WERI-Rb-1 (cell line): ENCODE measurements around the gene LRRTM1.

Source experiments
- DNase-seq: peaks from one replicate; pipeline ENCODE4 v3.0.0-alpha.2; 2020
- H3K27ac ChIP-seq: fragments of 250-450 bp; sonication (Bioruptor Pico); 2 replicates; pipeline ENCODE4 v1.5.1; 2020; ENCODE audit warnings: mild to moderate bottlenecking, moderate library complexity
- H3K27me3 ChIP-seq: fragments of 250-450 bp; sonication (Bioruptor Pico); 2 replicates; pipeline ENCODE4 v1.5.1; 2021; ENCODE audit warnings: mild to moderate bottlenecking, low read depth, moderate library complexity; ENCODE audit not compliant: insufficient read depth, severe bottlenecking
- H3K36me3 ChIP-seq: fragments of 250-450 bp; sonication (Bioruptor Pico); 2 replicates; pipeline ENCODE4 v1.5.1; 2020; ENCODE audit warnings: mild to moderate bottlenecking, moderate library complexity
- H3K4me3 ChIP-seq: 2 replicates; pipeline ENCODE4 v1.5.1; 2011; ENCODE audit warnings: low read depth, mild to moderate bottlenecking, control low read depth, low read length
- H3K9me3 ChIP-seq: fragments of 250-450 bp; sonication (Bioruptor Pico); 2 replicates; pipeline ENCODE4 v1.5.1; 2021; ENCODE audit warnings: mild to moderate bottlenecking, moderate library complexity; ENCODE audit not compliant: severe bottlenecking
- TF ChIP-seq, protein P1 (sequence below): IDR thresholded peaks from 2 replicates; pipeline ENCODE4 v1.5.1; 2011; ENCODE audit warnings: low read depth, mild to moderate bottlenecking, control low read depth, inconsistent platforms, low read length

The LRRTM1 gene

GRCh38 chr2:80266231-80266630 lies 38.3 kb downstream of the LRRTM1 start:
- H3K4me3 ChIP-seq = no peak overlapping the region
- TF ChIP-seq, protein P1, sequence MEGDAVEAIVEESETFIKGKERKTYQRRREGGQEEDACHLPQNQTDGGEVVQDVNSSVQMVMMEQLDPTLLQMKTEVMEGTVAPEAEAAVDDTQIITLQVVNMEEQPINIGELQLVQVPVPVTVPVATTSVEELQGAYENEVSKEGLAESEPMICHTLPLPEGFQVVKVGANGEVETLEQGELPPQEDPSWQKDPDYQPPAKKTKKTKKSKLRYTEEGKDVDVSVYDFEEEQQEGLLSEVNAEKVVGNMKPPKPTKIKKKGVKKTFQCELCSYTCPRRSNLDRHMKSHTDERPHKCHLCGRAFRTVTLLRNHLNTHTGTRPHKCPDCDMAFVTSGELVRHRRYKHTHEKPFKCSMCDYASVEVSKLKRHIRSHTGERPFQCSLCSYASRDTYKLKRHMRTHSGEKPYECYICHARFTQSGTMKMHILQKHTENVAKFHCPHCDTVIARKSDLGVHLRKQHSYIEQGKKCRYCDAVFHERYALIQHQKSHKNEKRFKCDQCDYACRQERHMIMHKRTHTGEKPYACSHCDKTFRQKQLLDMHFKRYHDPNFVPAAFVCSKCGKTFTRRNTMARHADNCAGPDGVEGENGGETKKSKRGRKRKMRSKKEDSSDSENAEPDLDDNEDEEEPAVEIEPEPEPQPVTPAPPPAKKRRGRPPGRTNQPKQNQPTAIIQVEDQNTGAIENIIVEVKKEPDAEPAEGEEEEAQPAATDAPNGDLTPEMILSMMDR = no peak
- no peak overlapping the region for H3K27ac ChIP-seq
- no peak for DNase-seq
- H3K36me3 ChIP-seq = no peaks in the 10 kb centered on the region
- H3K9me3 ChIP-seq = no peaks in the 10 kb centered on the region
- no peaks in the 10 kb centered on the region for H3K27me3 ChIP-seq

GRCh38 chr2:80259292-80259691 lies 45.3 kb downstream of the LRRTM1 start:
- no peak overlapping the region for H3K27ac ChIP-seq
- TF ChIP-seq, protein P1 = no peak
- no peaks in the 10 kb centered on the region for H3K36me3 ChIP-seq
- DNase-seq = no peak
- H3K9me3 ChIP-seq = no peaks in the 10 kb centered on the region
- H3K4me3 ChIP-seq = no peak overlapping the region
- H3K27me3 ChIP-seq = no peaks in the 10 kb centered on the region

DNA sequence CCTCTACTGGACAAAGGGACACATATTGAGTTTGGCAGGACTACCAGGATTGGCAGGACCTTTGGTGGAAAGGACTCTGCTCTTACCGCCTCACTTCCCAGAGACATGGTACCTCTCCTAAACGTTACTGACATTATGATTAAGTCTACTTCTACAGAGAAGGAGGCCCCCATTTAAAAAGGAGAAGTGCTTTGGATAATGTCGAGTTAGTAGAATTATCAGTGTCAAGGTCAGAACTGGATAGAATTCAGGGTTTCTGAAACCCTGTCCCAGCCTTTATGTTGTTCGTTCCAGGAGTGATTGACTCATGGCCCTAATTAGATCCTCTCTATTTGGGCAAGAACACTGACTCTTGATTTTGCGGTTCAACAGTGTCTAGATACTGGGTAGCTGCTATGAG lies 45.8 kb downstream of the LRRTM1 start:
- Histone ChIP-seq H3K4me3 (no peak overlapping the region), H3K9me3 (no peaks in the 10 kb centered on the region), H3K36me3 (no peaks in the 10 kb centered on the region), H3K27ac (no peak overlapping the region), H3K27me3 (no peaks in the 10 kb centered on the region)
- TF ChIP-seq, protein P1 = no peak
- DNase-seq = no peak

DNA sequence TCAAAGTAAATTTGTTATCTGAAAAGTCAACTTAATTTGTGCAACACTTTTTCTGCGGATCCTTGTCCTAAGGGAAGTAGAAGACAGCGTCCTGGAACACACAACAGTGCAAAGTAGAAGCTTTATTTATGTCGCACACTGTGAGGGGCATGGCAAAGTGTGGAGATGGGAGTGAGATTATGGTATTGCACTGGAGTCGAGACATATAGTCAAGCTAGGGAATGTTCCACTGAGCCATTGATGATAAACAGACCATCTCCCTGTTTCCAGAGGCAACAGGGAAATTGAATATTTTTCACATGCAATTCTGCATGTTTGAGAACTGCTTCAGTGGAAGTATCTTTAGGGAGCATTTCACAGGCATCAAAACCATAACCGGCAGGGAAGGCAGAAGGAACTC lies 46.2 kb downstream of the LRRTM1 start:
- Histone ChIP-seq H3K27ac (no peak overlapping the region), H3K27me3 (no peaks in the 10 kb centered on the region), H3K4me3 (no peak overlapping the region), H3K36me3 (no peaks in the 10 kb centered on the region), H3K9me3 (no peaks in the 10 kb centered on the region)
- TF ChIP-seq, protein P1 = no peak
- no peak for DNase-seq

DNA sequence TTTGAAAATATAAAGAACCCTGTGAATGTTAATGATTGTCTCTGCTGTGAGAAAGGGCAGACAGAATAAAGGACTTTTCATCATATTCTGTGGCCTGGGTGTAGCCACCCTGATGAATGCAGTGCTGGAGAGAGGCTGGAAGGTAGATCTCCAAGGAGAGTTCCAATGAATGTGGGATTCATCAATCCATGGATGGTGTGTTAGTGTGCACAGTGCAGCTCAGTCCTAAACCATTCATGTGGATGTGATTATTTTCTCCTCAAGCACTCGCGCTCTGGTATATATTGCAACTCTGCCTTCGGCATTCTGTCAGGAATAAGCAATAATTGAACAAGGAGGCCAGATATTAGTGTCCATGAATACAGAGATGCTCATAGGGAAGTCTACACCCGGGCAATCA lies 47.1 kb downstream of the LRRTM1 start:
- Histone ChIP-seq H3K4me3 (no peak overlapping the region), H3K27me3 (no peaks in the 10 kb centered on the region), H3K36me3 (no peaks in the 10 kb centered on the region), H3K9me3 (no peaks in the 10 kb centered on the region), H3K27ac (no peak overlapping the region)
- TF ChIP-seq, protein P1 = no peak
- DNase-seq = no peak

DNA sequence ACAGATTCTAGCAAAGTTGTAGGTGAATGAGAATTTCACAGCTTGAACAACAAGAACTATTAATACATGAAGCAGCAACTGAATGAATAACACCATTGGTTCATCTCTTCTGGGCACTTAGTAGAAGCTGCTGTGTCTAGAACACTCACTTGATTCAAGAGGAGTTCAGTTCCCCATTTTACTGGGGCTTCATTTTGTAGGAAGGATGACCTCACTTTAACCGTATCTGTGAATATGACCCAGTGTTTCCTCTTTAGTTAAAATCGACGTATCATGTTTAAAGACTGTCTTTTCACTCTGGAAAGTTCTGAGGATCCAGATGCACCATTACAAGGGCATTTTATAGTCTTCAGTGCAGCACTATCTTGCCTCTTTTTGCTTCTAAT lies 47.8 kb downstream of the LRRTM1 start:
- DNase-seq = no peak
- Histone ChIP-seq H3K27ac (no peak overlapping the region), H3K9me3 (no peaks in the 10 kb centered on the region), H3K4me3 (no peak overlapping the region), H3K27me3 (no peaks in the 10 kb centered on the region), H3K36me3 (no peaks in the 10 kb centered on the region)
- TF ChIP-seq, protein P1 = no peak
